Fibroblast of villous mesenchyme (primary cell): ENCODE results near the gene GCSH. TPM values are rescaled to one million over a fixed set of nuclear protein-coding genes. Genes with fewer than 3 reads are reported as not detected.
A peak's percentile ranks its signal among the peaks of the same experiment; 100 is the strongest.

Source experiments
- DNase-seq: peaks from one replicate; pipeline ENCODE4 v3.0.0-alpha.2; 2010; ENCODE audit warnings: low read depth
- H3K4me3 ChIP-seq: 2 replicates; pipeline ENCODE4 v1.5.1; 2011; ENCODE audit warnings: low read depth, mild to moderate bottlenecking, low read length
- total RNA-seq: library from RNA; depleted of rRNA; stranded (reverse); fragments of >200 nt; gene quantifications from 2 replicates; pipeline ENCODE4 v1.2.3, GENCODE V29; 2012
- TF ChIP-seq, protein P1 (sequence below): IDR thresholded peaks from 2 replicates; pipeline ENCODE4 v1.5.1; 2012; ENCODE audit warnings: low read depth, mild to moderate bottlenecking, low read length; ENCODE audit not compliant: insufficient read depth

Gene GCSH
- total RNA-seq, 1 donor, result 21.2 TPM

DNA sequence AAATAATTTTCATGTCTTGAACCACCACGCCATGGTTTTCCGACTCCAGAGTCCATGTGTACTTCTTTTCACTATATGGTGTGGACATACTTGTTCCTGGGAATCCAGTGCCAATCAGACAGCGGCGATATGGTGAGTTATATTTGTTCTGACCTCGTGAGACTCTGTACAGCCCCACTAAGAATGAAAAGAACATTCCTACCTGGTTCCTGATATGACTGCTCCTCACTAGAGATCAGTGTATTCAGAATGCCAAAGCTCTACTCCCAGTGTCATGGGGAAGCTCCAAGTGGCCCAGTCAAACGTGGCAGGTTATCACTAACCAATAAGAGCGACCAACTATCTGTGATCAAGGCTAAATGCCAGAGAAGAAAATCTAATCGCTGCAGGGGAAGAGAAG is 25.2 kb downstream of the GCSH start:
- TF ChIP-seq, protein P1, sequence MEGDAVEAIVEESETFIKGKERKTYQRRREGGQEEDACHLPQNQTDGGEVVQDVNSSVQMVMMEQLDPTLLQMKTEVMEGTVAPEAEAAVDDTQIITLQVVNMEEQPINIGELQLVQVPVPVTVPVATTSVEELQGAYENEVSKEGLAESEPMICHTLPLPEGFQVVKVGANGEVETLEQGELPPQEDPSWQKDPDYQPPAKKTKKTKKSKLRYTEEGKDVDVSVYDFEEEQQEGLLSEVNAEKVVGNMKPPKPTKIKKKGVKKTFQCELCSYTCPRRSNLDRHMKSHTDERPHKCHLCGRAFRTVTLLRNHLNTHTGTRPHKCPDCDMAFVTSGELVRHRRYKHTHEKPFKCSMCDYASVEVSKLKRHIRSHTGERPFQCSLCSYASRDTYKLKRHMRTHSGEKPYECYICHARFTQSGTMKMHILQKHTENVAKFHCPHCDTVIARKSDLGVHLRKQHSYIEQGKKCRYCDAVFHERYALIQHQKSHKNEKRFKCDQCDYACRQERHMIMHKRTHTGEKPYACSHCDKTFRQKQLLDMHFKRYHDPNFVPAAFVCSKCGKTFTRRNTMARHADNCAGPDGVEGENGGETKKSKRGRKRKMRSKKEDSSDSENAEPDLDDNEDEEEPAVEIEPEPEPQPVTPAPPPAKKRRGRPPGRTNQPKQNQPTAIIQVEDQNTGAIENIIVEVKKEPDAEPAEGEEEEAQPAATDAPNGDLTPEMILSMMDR, result no peak
- H3K4me3 ChIP-seq, result no peak overlapping the region
- DNase-seq, result no peak

DNA sequence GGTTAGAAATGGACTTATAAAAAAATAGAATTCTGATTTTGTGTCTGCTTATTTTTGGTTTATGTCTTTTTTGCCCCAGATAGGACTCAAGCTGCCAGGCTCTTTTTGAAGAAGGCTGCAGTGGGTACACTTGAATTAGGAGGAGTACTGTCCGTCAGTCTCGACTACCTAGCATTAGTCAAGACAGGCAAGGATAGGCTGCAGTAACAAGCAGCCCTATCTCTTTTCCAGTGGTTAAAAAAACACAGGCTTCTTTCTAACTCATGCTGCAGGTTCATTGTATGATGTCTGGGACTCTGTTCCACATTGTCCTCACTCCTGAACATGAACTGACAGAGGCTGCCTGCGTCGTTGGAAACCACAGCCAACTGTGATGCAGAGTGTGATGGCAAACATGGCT is 27.1 kb downstream of the GCSH start:
- H3K4me3 ChIP-seq, result no peak overlapping the region
- TF ChIP-seq, protein P1, result no peak
- no peak for DNase-seq

GRCh38 chr16:81067166-81067565 is 29.0 kb downstream of the GCSH start:
- H3K4me3 ChIP-seq, result peak overlapping the region; percentile 23
- peak; percentile 95 for DNase-seq
- TF ChIP-seq, protein P1, result no peak

DNA sequence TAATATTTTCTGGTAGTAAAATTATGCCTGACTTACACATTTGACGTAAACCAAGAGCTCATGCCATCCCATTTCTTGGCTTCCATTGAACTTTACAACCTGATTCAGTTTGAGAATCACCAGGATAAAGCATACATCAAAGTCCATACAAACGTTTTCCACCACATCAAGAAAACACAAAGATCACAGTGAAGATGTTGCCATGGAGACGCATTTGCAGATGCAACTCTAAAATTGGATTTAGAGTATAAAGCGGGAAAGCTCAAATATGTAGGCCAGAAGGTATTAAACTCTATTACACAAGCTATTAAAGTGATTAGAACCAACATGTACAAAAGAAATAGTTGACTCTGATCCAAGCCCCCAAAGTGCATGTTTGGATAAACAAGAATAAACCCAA is 29.5 kb downstream of the GCSH start:
- no peak overlapping the region for H3K4me3 ChIP-seq
- DNase-seq, result peak; percentile 63
- TF ChIP-seq, protein P1, result no peak

DNA sequence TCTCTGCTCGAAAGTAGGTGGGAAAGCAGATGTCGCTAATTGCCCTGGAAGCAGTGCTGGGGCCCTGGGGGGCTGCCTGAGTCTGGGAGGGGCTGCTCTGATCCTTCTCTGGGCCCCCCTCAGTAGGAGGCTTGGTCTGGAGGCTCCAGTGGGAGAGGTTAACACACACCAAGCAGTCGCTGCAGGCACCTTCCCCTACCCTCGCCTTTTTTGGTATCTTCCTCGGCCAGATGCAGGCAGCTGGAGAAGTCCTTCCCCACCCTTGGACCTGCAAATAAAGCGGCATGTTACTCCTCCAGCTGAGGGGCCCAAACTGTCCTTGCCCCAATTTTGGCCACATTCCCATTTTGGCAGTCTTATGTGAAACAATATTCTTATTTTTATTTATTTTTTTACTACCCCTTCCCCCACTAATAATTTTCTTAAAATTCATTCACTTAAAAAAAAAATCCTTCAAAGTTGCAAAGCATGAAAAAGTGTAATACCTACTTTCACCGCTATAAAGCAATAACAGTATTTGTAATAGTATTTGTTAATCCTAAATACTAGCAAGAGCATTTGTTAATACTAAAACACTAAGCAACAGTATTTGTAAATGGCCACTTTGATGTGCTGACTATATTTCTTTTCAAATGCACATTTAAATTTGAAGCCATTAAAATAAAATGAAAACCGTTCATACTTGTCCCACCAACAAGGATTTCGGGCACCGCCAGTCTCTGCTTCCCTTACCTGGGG is 34.2 kb downstream of the GCSH start:
- TF ChIP-seq, protein P1, result no peak
- no peak for DNase-seq
- H3K4me3 ChIP-seq, result no peak overlapping the region

- TF ChIP-seq, protein P1, result no peak
- no peak for DNase-seq
- H3K4me3 ChIP-seq, result no peak overlapping the region
Observed at GRCh38 chr16:81061307-81061640, 34.9 kb downstream of the GCSH start.
